Measurements from ENCODE around the gene L3MBTL1. TPM values are rescaled to one million over a fixed set of nuclear protein-coding genes. Genes with fewer than 3 reads are reported as not detected.

L3MBTL1 gene
- total and polyA plus RNA-seq, 2 donors (not counting 3 experiments of a cell fraction or from before 2014, with no cell fraction given) = 5.2 to 8.2 TPM

- Histone ChIP-seq H3K9me1 (replicated peaks; ENCODE audit: control insufficient read depth, extremely low read depth, insufficient read depth, low read length) (no peaks in the 10 kb centered on the region), H3K36me3 (ENCODE audit: control insufficient read depth in 2 of 2, extremely low read depth in 1 of 2, insufficient read depth in 2 of 2, low read length in 2 of 2) (no peaks in the 10 kb centered on the region), H3K4me1 (ENCODE audit: control insufficient read depth, extremely low read depth, insufficient read depth, low read length) (no peaks in the 10 kb centered on the region), H2AFZ (ENCODE audit: low read depth, low read length) (no peak overlapping the region), H3K27me3 (ENCODE audit: control insufficient read depth in 2 of 2, insufficient read depth in 2 of 2, low read length in 2 of 2) (no peaks in the 10 kb centered on the region), H3K9ac (replicated peaks; ENCODE audit: extremely low read depth, insufficient read depth, low read length) (no peak overlapping the region), H3K4me2 (ENCODE audit: insufficient read depth, low read length) (no peak overlapping the region), H3K9me3 (replicated peaks; ENCODE audit: control insufficient read depth, insufficient read depth, low read length) (no peaks in the 10 kb centered on the region), H3K79me2 (ENCODE audit: control insufficient read depth, insufficient read depth, low read length) (no peaks in the 10 kb centered on the region), H3K27ac (ENCODE audit: insufficient read depth, low read depth, low read length) (no peak overlapping the region), H3K4me3 (replicated peaks in 1 of 3; ENCODE audit: insufficient read depth in 1 of 3, low read depth in 1 of 3, low read length in 3 of 3) (no peak overlapping the region), H4K20me1 (replicated peaks; ENCODE audit: control insufficient read depth, extremely low read depth, insufficient read depth, low read length) (no peaks in the 10 kb centered on the region)
- POLR2A ChIA-PET = no interaction called here
- CTCF ChIA-PET = no interaction called here
- BruUV-seq (replicated peaks) = no TSS peak
- FAIRE-seq (no peak), DNase-seq (ENCODE audit: low read depth, low spot score) (no peak)
- dilution Hi-C loops (cut with MboI; ENCODE audit: extremely low pct_ligation_motif_present, low sequenced_read_pairs) (no loop called here), intact Hi-C loops (cut with micrococcal nuclease) (no loop called here)
- no peak for TF ChIP-seq FOS (IDR thresholded peaks at IDR 0.05; ENCODE audit: borderline replicate concordance, insufficient read depth, low read length)
- no peak for TF ChIP-seq MAX (IDR thresholded peaks at IDR 0.05; ENCODE audit: insufficient read depth, insufficient read length)
- no peak for TF ChIP-seq CTCF (IDR thresholded peaks at IDR 0.05; ENCODE audit: extremely low read depth in 1 of 2, insufficient read depth in 1 of 2, low read depth in 1 of 2, low read length in 2 of 2)
- TF ChIP-seq MYC (IDR thresholded peaks at IDR 0.05; ENCODE audit: low read depth, low read length) = no peak
- TF ChIP-seq POLR2A (IDR thresholded peaks at IDR 0.05; ENCODE audit: low read depth, low read length) = no peak
- TF ChIP-seq POLR2AphosphoS5 (IDR thresholded peaks at IDR 0.05; ENCODE audit: insufficient read depth, low read depth, low read length) = no peak
- no peak for TF ChIP-seq EZH2 (IDR thresholded peaks at IDR 0.05; ENCODE audit: borderline replicate concordance, low read depth, low read length, severe bottlenecking)
- no peak for TF ChIP-seq JUN (IDR thresholded peaks at IDR 0.05; ENCODE audit: borderline replicate concordance, insufficient read depth, insufficient read length, low read depth)
- no peak for TF ChIP-seq GATA2 (IDR thresholded peaks at IDR 0.05; ENCODE audit: insufficient read depth, insufficient read length, low read depth, low read length)
Measured at GRCh38 chr20:43571310-43571709, 63.8 kb downstream of the L3MBTL1 start.
